HCT116 (cell line): Measurements from ENCODE around the gene CAPN5. TPM values are rescaled to one million over a fixed set of nuclear protein-coding genes. Genes with fewer than 3 reads are reported as not detected.

Source experiments
- ATAC-seq: fragments of 200-7000 bp; cut with Tn5 transposase; 2 replicates; pipeline ENCODE4 v1.9.1; 2020; ENCODE audit warnings: mild to moderate bottlenecking, moderate library complexity
- BruUV-seq: library from RNA; stranded (reverse); fragments of 400-500 nt; replicated peaks from 2 replicates; lab custom pipeline; 2021; lab: Mats Ljungman, UMichigan
- CTCF ChIA-PET: fragments of 300-600 bp; sonication (Branson Sonifier 250); formaldehyde crosslinking; loops from one replicate; lab custom pipeline; 2021; ENCODE audit warnings: antibody characterized with exemption; lab: Charles Lee
- POLR2A ChIA-PET: fragments of 300-600, 350-600 bp; sonication (Branson Sonifier 250); formaldehyde crosslinking; loops from one replicate; lab custom pipeline; 2021; ENCODE audit warnings: antibody characterized with exemption; lab: Charles Lee
- RAD21 ChIA-PET, 2 experiments: fragments of 300-600 bp; sonication (Branson Sonifier 250); formaldehyde crosslinking; loops; one replicate each; lab custom pipeline; 2023; ENCODE audit warnings: low total read pairs in 2 of 2; ENCODE audit not compliant: uncharacterized antibody in 2 of 2, unreplicated experiment in 2 of 2, low non-redundant PET in 1 of 2; lab: Charles Lee
- DNase-seq: peaks from one replicate; pipeline ENCODE4 v3.0.0-alpha.2; 2010; ENCODE audit warnings: low read depth, low spot score
- H2AFZ ChIP-seq: fragments of 200-600 bp; shearing (Covaris generic), sonication (generic); 2 replicates; pipeline ENCODE4 v1.6.1; 2017; ENCODE audit warnings: low read depth, mixed run types, mixed read lengths, antibody characterized with exemption, low read length; ENCODE audit not compliant: poor library complexity, severe bottlenecking
- H3K27ac ChIP-seq: 2 replicates; pipeline ENCODE4 v1.5.1; 2012; ENCODE audit warnings: low read depth, low read length
- H3K27me3 ChIP-seq: fragments of 200-600 bp; sonication (generic); 2 replicates; pipeline ENCODE4 v1.6.1; 2016; ENCODE audit warnings: mixed run types, low read length, mixed read lengths; ENCODE audit not compliant: insufficient read depth
- H3K36me3 ChIP-seq, 2 experiments: fragments of 200-500 bp in 1 of 2; fragments of 200-600 bp in 1 of 2; sonication (Bioruptor generic) in 1 of 2; sonication (generic) in 1 of 2; 2 replicates each; pipeline versions ENCODE4 v1.5.1 to v1.6.1; 2014 to 2016; ENCODE audit warnings: low read length in 2 of 2, inconsistent platforms in 1 of 2, mixed read lengths in 1 of 2, mixed run types in 1 of 2; ENCODE audit not compliant: insufficient read depth in 2 of 2, control insufficient read depth in 1 of 2
- H3K4me1 ChIP-seq, 2 experiments: fragments of 200-600 bp in 1 of 2; sonication (generic) in 1 of 2; 2 replicates each; pipeline versions ENCODE4 v1.5.1 to v1.6.1; 2012 to 2017; ENCODE audit warnings: low read length in 2 of 2, inconsistent platforms in 1 of 2, mild to moderate bottlenecking in 1 of 2, mixed read lengths in 1 of 2, mixed run types in 1 of 2, moderate library complexity in 1 of 2; ENCODE audit not compliant: insufficient read depth in 2 of 2, control insufficient read depth in 1 of 2
- H3K4me2 ChIP-seq: fragments of 200-600 bp; sonication (generic); 2 replicates; pipeline ENCODE4 v1.6.1; 2017; ENCODE audit warnings: mixed run types, low read length, mixed read lengths
- H3K4me3 ChIP-seq, 2 experiments: fragments of 200-600 bp in 1 of 2; sonication (generic) in 1 of 2; replicated peaks in 1 of 2; 2 replicates each; pipeline ENCODE4 v1.5.1; 2011 to 2016; ENCODE audit warnings: low read length in 2 of 2, control low read depth in 1 of 2, low read depth in 1 of 2, mild to moderate bottlenecking in 1 of 2, mixed read lengths in 1 of 2, mixed run types in 1 of 2
- H3K79me2 ChIP-seq: fragments of 200-600 bp; sonication (generic); 2 replicates; pipeline ENCODE4 v1.6.1; 2017; ENCODE audit warnings: mild to moderate bottlenecking, mixed run types, low read length, moderate library complexity, mixed read lengths; ENCODE audit not compliant: insufficient read depth
- H3K9ac ChIP-seq: fragments of 200-600 bp; sonication (generic); 2 replicates; pipeline ENCODE4 v1.6.1; 2016; ENCODE audit warnings: low read length, mixed read lengths
- H3K9me2 ChIP-seq: fragments of 200-600 bp; sonication (generic), shearing (Covaris generic); 2 replicates; pipeline ENCODE4 v1.6.1; 2017; ENCODE audit warnings: mixed run types, mild to moderate bottlenecking, moderate library complexity; ENCODE audit not compliant: insufficient read depth
- H3K9me3 ChIP-seq, 2 experiments: fragments of 200-500 bp in 1 of 2; fragments of 200-600 bp in 1 of 2; sonication (Bioruptor generic) in 1 of 2; sonication (generic) in 1 of 2; 2 replicates each; pipeline ENCODE4 v1.6.1; 2014 to 2017; ENCODE audit warnings: low read length in 2 of 2, mixed read lengths in 2 of 2, inconsistent platforms in 1 of 2, low read depth in 1 of 2, mild to moderate bottlenecking in 1 of 2, mixed run types in 1 of 2, moderate library complexity in 1 of 2; ENCODE audit not compliant: control insufficient read depth in 1 of 2, insufficient read depth in 1 of 2
- H4K20me1 ChIP-seq: fragments of 200-600 bp; sonication (generic), shearing (Covaris generic); 2 replicates; pipeline ENCODE4 v1.6.1; 2017; ENCODE audit warnings: mixed run types, mild to moderate bottlenecking, moderate library complexity; ENCODE audit not compliant: insufficient read depth
- CBX3 ChIP-seq: IDR thresholded peaks from 2 replicates; pipeline ENCODE4 v1.6.1; 2012; ENCODE audit warnings: low read depth
- CEBPB ChIP-seq: IDR thresholded peaks from 2 replicates; pipeline ENCODE4 v1.6.1; 2012; ENCODE audit warnings: low read depth
- EZH2 ChIP-seq: fragments of 200-600 bp; sonication (generic); IDR thresholded peaks from 2 replicates; pipeline ENCODE4 v1.6.1; 2017; ENCODE audit warnings: antibody characterized with exemption, mixed run types
- EZH2phosphoT487 ChIP-seq: fragments of 200-600 bp; IDR thresholded peaks from 2 replicates; pipeline ENCODE4 v1.6.1; 2018; ENCODE audit warnings: antibody characterized with exemption, borderline replicate concordance
- FOSL1 ChIP-seq: IDR thresholded peaks from 2 replicates; pipeline ENCODE4 v1.6.1; 2012; ENCODE audit warnings: low read depth
- MAX ChIP-seq: IDR thresholded peaks from 2 replicates; pipeline ENCODE4 v1.6.1; 2012
- POLR2AphosphoS5 ChIP-seq: IDR thresholded peaks from 2 replicates; pipeline ENCODE4 v1.6.1; 2011; ENCODE audit warnings: mild to moderate bottlenecking, low read depth, low read length, moderate library complexity
- RAD21 ChIP-seq: IDR thresholded peaks from 2 replicates; pipeline ENCODE4 v1.6.1; 2012; ENCODE audit warnings: low read depth, mild to moderate bottlenecking
- REST ChIP-seq: IDR thresholded peaks from 2 replicates; pipeline ENCODE4 v1.6.1; 2012; ENCODE audit warnings: low read depth
- SIN3A ChIP-seq: IDR thresholded peaks from 2 replicates; pipeline ENCODE4 v1.6.1; 2012; ENCODE audit warnings: low read depth
- SP1 ChIP-seq: IDR thresholded peaks from 2 replicates; pipeline ENCODE4 v1.6.1; 2012; ENCODE audit warnings: low read depth
- SRF ChIP-seq: IDR thresholded peaks from 2 replicates; pipeline ENCODE4 v1.6.1; 2012; ENCODE audit warnings: low read depth
- TCF7L2 ChIP-seq: IDR thresholded peaks from 2 replicates; pipeline ENCODE4 v1.7.0; 2011; ENCODE audit warnings: borderline replicate concordance, inconsistent platforms; ENCODE audit not compliant: insufficient read depth, insufficient read length; ENCODE audit errors: extremely low read depth
- YY1 ChIP-seq: IDR thresholded peaks from 2 replicates; pipeline ENCODE4 v1.6.1; 2011; ENCODE audit warnings: low read length, low read depth, moderate library complexity, mild to moderate bottlenecking; ENCODE audit not compliant: insufficient replicate concordance; ENCODE audit errors: extremely low read depth
- ZNF274 ChIP-seq: fragments of 200-500 bp; sonication (Bioruptor generic); IDR thresholded peaks from 2 replicates; pipeline ENCODE4 v1.6.1; 2014; ENCODE audit warnings: mild to moderate bottlenecking, low read depth, low read length, inconsistent platforms
- intact Hi-C: fragments of 100-400 bp; cut with micrococcal nuclease; formaldehyde crosslinking; loops from 2 replicates; pipeline ENCODE4 v1.10.0; 2022
- total RNA-seq: library from RNA; stranded (reverse); gene quantifications from one replicate; pipeline ENCODE4 v1.2.1, GENCODE V29; 2021; ENCODE audit not compliant: unreplicated experiment
- TF ChIP-seq, protein P1 (sequence below), 3 experiments: fragments of 200-600 bp in 1 of 3; sonication (generic) in 1 of 3; IDR thresholded peaks in 2 of 3; conservative IDR thresholded peaks in 1 of 3; 2 replicates each; pipeline ENCODE4 v1.5.1; 2012 to 2017; ENCODE audit warnings: low read depth in 2 of 3, low read length in 2 of 3, antibody characterized with exemption in 1 of 3, borderline replicate concordance in 1 of 3, control low read depth in 1 of 3, mild to moderate bottlenecking in 1 of 3, mixed read lengths in 1 of 3, mixed run types in 1 of 3, moderate library complexity in 1 of 3; ENCODE audit not compliant: insufficient read depth in 1 of 3
- TF ChIP-seq, protein P2 (sequence below): IDR thresholded peaks from 2 replicates; pipeline ENCODE4 v1.6.1; 2011; ENCODE audit warnings: mild to moderate bottlenecking, low read length, moderate library complexity; ENCODE audit not compliant: insufficient replicate concordance; ENCODE audit errors: extremely low read depth
- TF ChIP-seq, protein P3 (sequence below): IDR thresholded peaks from 2 replicates; pipeline ENCODE4 v1.6.1; 2012

The CAPN5 gene
- total RNA-seq, 1 experiment from 2014 or later, result 8.6 TPM

- BruUV-seq, result no TSS peak
- POLR2A ChIA-PET, result no interaction called here
- DNase-seq, result no peak
- Histone ChIP-seq H3K9me2 (no peaks in the 10 kb centered on the region), H3K4me2 (no peak overlapping the region), H3K4me3 (no peak overlapping the region)
- no peak for TF ChIP-seq CBX3
- TF ChIP-seq TCF7L2, result no peak
- TF ChIP-seq EZH2phosphoT487, result no peak
- TF ChIP-seq YY1, result no peak
- TF ChIP-seq, protein P1, sequence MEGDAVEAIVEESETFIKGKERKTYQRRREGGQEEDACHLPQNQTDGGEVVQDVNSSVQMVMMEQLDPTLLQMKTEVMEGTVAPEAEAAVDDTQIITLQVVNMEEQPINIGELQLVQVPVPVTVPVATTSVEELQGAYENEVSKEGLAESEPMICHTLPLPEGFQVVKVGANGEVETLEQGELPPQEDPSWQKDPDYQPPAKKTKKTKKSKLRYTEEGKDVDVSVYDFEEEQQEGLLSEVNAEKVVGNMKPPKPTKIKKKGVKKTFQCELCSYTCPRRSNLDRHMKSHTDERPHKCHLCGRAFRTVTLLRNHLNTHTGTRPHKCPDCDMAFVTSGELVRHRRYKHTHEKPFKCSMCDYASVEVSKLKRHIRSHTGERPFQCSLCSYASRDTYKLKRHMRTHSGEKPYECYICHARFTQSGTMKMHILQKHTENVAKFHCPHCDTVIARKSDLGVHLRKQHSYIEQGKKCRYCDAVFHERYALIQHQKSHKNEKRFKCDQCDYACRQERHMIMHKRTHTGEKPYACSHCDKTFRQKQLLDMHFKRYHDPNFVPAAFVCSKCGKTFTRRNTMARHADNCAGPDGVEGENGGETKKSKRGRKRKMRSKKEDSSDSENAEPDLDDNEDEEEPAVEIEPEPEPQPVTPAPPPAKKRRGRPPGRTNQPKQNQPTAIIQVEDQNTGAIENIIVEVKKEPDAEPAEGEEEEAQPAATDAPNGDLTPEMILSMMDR (IDR thresholded peaks at IDR 0.05 in 2 of 3, conservative IDR thresholded peaks at IDR 0.05 in 1 of 3; ENCODE audit: borderline replicate concordance in 1 of 3, insufficient read depth in 1 of 3, low read depth in 2 of 3, low read length in 2 of 3), result no peak
- TF ChIP-seq, protein P2, sequence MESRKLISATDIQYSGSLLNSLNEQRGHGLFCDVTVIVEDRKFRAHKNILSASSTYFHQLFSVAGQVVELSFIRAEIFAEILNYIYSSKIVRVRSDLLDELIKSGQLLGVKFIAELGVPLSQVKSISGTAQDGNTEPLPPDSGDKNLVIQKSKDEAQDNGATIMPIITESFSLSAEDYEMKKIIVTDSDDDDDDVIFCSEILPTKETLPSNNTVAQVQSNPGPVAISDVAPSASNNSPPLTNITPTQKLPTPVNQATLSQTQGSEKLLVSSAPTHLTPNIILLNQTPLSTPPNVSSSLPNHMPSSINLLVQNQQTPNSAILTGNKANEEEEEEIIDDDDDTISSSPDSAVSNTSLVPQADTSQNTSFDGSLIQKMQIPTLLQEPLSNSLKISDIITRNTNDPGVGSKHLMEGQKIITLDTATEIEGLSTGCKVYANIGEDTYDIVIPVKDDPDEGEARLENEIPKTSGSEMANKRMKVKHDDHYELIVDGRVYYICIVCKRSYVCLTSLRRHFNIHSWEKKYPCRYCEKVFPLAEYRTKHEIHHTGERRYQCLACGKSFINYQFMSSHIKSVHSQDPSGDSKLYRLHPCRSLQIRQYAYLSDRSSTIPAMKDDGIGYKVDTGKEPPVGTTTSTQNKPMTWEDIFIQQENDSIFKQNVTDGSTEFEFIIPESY, result no peak
- TF ChIP-seq, protein P3, sequence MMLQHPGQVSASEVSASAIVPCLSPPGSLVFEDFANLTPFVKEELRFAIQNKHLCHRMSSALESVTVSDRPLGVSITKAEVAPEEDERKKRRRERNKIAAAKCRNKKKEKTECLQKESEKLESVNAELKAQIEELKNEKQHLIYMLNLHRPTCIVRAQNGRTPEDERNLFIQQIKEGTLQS, result no peak
- TF ChIP-seq EZH2, result no peak
- no peak for TF ChIP-seq ZNF274
- TF ChIP-seq SIN3A, result no peak
- no peak for TF ChIP-seq RAD21
- TF ChIP-seq CEBPB, result no peak
- TF ChIP-seq FOSL1, result no peak
- TF ChIP-seq POLR2AphosphoS5, result no peak
- TF ChIP-seq MAX, result no peak
- TF ChIP-seq REST, result no peak
- no peak for TF ChIP-seq SRF
- no peak for TF ChIP-seq SP1
- TF ChIP-seq, all 23 proteins: peak for 0
- Histone ChIP-seq H2AFZ (no peak overlapping the region), H3K27ac (no peak overlapping the region), H3K4me1 (peaks cover 0 to 9% of the 10 kb centered on the region in 2 experiments; a peak in 3 of 4 replicates), H3K9me3 (peaks cover 0 to 7% of the 10 kb centered on the region in 2 experiments; a peak in 2 of 4 replicates), H4K20me1 (no peaks in the 10 kb centered on the region), H3K9ac (no peak overlapping the region), H3K79me2 (no peaks in the 10 kb centered on the region), H3K36me3 (no peaks in the 10 kb centered on the region), H3K27me3 (no peaks in the 10 kb centered on the region)
- ATAC-seq, result no peak
- ChIA-PET RAD21 (no interaction called here), CTCF (interaction anchor here (0.8 to 1.5 kb wide), 3 partner anchors 11 to 132 kb away, joined by 3 to 4 read pairs (median 3); no protein-coding TSS in a partner anchor)
- intact Hi-C loops, result no loop called here
Observed at GRCh38 chr11:77051511-77051910, 15.3 kb upstream of the CAPN5 start.
